IMR-90 (cell line): Measurements from ENCODE around the gene CACNG7. TPM values are rescaled to one million over a fixed set of nuclear protein-coding genes. Genes with fewer than 3 reads are reported as not detected.
A peak's percentile ranks its signal among the peaks of the same experiment; 100 is the strongest.

Experiments used
- ATAC-seq: fragments of 200-7000 bp; cut with Tn5 transposase; 2 replicates; pipeline ENCODE4 v1.9.1; 2020; ENCODE audit warnings: low read depth, mild to moderate bottlenecking, moderate library complexity
- BruUV-seq: library from RNA; stranded (reverse); fragments of 400-500 nt; replicated peaks from 2 replicates; lab custom pipeline; 2021; lab: Mats Ljungman, UMichigan
- CTCF ChIA-PET: fragments of 300-600 bp; formaldehyde crosslinking; extraction: SDS; loops from one replicate; lab custom pipeline; 2021; ENCODE audit warnings: antibody characterized with exemption; lab: Yijun Ruan, JAX
- POLR2A ChIA-PET: fragments of 300-600 bp; sonication (Branson Sonifier 250); formaldehyde crosslinking; loops from one replicate; lab custom pipeline; 2022; ENCODE audit warnings: antibody characterized with exemption; ENCODE audit not compliant: unreplicated experiment; lab: Charles Lee
- DNase-seq: peaks from one replicate; pipeline ENCODE4 v3.0.0; 2013
- H2AFZ ChIP-seq: replicated peaks from 2 replicates; pipeline ENCODE3; 2013; ENCODE audit warnings: low read length, mild to moderate bottlenecking; ENCODE audit not compliant: poor library complexity
- H2AK5ac ChIP-seq: 2 replicates; pipeline ENCODE4 v1.6.1; 2013; ENCODE audit warnings: low read depth, low read length, inconsistent platforms
- H2AK9ac ChIP-seq: replicated peaks from 2 replicates; pipeline ENCODE3; 2013; ENCODE audit warnings: mild to moderate bottlenecking, low read depth, low read length, moderate library complexity; ENCODE audit not compliant: poor library complexity
- H2BK120ac ChIP-seq: 2 replicates; pipeline ENCODE4 v1.6.1; 2013; ENCODE audit warnings: low read depth, low read length, inconsistent platforms
- H2BK15ac ChIP-seq: 3 replicates; pipeline ENCODE4 v1.6.1; 2013; ENCODE audit warnings: low read depth, low read length, inconsistent platforms
- H2BK20ac ChIP-seq: 2 replicates; pipeline ENCODE4 v1.6.1; 2013; ENCODE audit warnings: low read depth, mild to moderate bottlenecking, inconsistent platforms, low read length, moderate library complexity
- H2BK5ac ChIP-seq: 2 replicates; pipeline ENCODE4 v1.6.1; 2013; ENCODE audit warnings: mild to moderate bottlenecking, low read depth, low read length, inconsistent platforms; ENCODE audit not compliant: poor library complexity, severe bottlenecking
- H3K14ac ChIP-seq: replicated peaks from 2 replicates; pipeline ENCODE4 v1.6.1; 2013; ENCODE audit warnings: low read depth, low read length, inconsistent platforms
- H3K18ac ChIP-seq: 2 replicates; pipeline ENCODE4 v1.6.1; 2013; ENCODE audit warnings: low read depth, low read length, control low read depth
- H3K23ac ChIP-seq: 2 replicates; pipeline ENCODE4 v1.6.1; 2013; ENCODE audit warnings: low read depth, low read length, inconsistent platforms
- H3K27ac ChIP-seq: 2 replicates; pipeline ENCODE4 v1.5.1; 2013; ENCODE audit warnings: mild to moderate bottlenecking, control low read depth, low read length; ENCODE audit not compliant: insufficient read depth
- H3K27me3 ChIP-seq: 2 replicates; pipeline ENCODE4 v1.6.1; 2013; ENCODE audit warnings: low read length; ENCODE audit not compliant: control insufficient read depth, insufficient read depth
- H3K36me3 ChIP-seq: 2 replicates; pipeline ENCODE4 v1.6.1; 2013; ENCODE audit warnings: low read length, mixed read lengths; ENCODE audit not compliant: control insufficient read depth, insufficient read depth
- H3K4ac ChIP-seq: 2 replicates; pipeline ENCODE4 v1.6.1; 2013; ENCODE audit warnings: low read depth, low read length, inconsistent platforms
- H3K4me1 ChIP-seq: 2 replicates; pipeline ENCODE4 v1.6.1; 2013; ENCODE audit warnings: low read length, mixed read lengths; ENCODE audit not compliant: control insufficient read depth, insufficient read depth
- H3K4me2 ChIP-seq: 2 replicates; pipeline ENCODE4 v1.6.1; 2013; ENCODE audit warnings: low read depth, mild to moderate bottlenecking, control low read depth, low read length, moderate library complexity
- H3K4me3 ChIP-seq: 2 replicates; pipeline ENCODE4 v1.5.1; 2013; ENCODE audit warnings: low read depth, mild to moderate bottlenecking, control low read depth, low read length, moderate library complexity; ENCODE audit not compliant: insufficient read depth
- H3K56ac ChIP-seq: 2 replicates; pipeline ENCODE4 v1.6.1; 2013; ENCODE audit warnings: low read length, inconsistent platforms; ENCODE audit not compliant: insufficient read depth; ENCODE audit errors: extremely low read depth
- H3K79me1 ChIP-seq, 2 experiments: 2 replicates each; pipeline ENCODE4 v1.6.1; 2013; ENCODE audit warnings: low read length in 2 of 2, inconsistent platforms in 1 of 2, low read depth in 1 of 2
- H3K9ac ChIP-seq: 2 replicates; pipeline ENCODE4 v1.6.1; 2013; ENCODE audit warnings: low read depth, low read length, control low read depth
- H3K9me1 ChIP-seq: 2 replicates; pipeline ENCODE4 v1.6.1; 2013; ENCODE audit warnings: low read length, inconsistent platforms; ENCODE audit not compliant: insufficient read depth
- H3K9me3 ChIP-seq: 2 replicates; pipeline ENCODE4 v1.6.1; 2013; ENCODE audit warnings: low read length; ENCODE audit not compliant: control insufficient read depth, insufficient read depth
- H4K20me1 ChIP-seq: 2 replicates; pipeline ENCODE4 v1.6.1; 2013; ENCODE audit warnings: low read length, inconsistent platforms; ENCODE audit not compliant: insufficient read depth
- H4K5ac ChIP-seq: 2 replicates; pipeline ENCODE4 v1.6.1; 2013; ENCODE audit warnings: mild to moderate bottlenecking, low read depth, low read length, control low read depth
- H4K8ac ChIP-seq, 2 experiments: 2 replicates each; pipeline ENCODE4 v1.6.1; 2013; ENCODE audit warnings: low read depth in 2 of 2, low read length in 2 of 2, control low read depth in 1 of 2, inconsistent platforms in 1 of 2
- H4K91ac ChIP-seq: 2 replicates; pipeline ENCODE4 v1.6.1; 2013; ENCODE audit warnings: low read depth, low read length, inconsistent platforms; ENCODE audit not compliant: insufficient read depth
- FOS ChIP-seq: fragments of 150-350 bp; IDR thresholded peaks from 2 replicates; pipeline ENCODE4 v1.6.1; 2016; ENCODE audit warnings: low read depth, low read length
- MXI1 ChIP-seq: IDR thresholded peaks from 2 replicates; pipeline ENCODE4 v1.6.1; 2012; ENCODE audit warnings: low read depth, mild to moderate bottlenecking, low read length, moderate library complexity, borderline replicate concordance
- NFE2L2 ChIP-seq: fragments of 150-350 bp; IDR thresholded peaks from 2 replicates; pipeline ENCODE4 v1.6.1; 2016; ENCODE audit warnings: low read depth, mild to moderate bottlenecking, low read length
- WGBS, 2 experiments: methylation state at CpG; one replicate each; pipeline versions ENCODE4 v1.1.5 to v1.1.7; 2013; ENCODE audit warnings: missing lambda C conversion rate in 2 of 2; ENCODE audit not compliant: insufficient read length in 1 of 2; ENCODE audit errors: extremely low coverage in 2 of 2; 5-methylcytosine and 5-hydroxymethylcytosine counted together
- dilution Hi-C: fragments of 300-500 bp; cut with HindIII; formaldehyde crosslinking; loops from one replicate; pipeline ENCODE4 v1.14.3; 2018; ENCODE audit warnings: low sequenced_read_pairs; ENCODE audit not compliant: unreplicated experiment
- in situ Hi-C: fragments of 300-500 bp; cut with MboI; formaldehyde crosslinking; loops from 3 replicates; pipeline ENCODE4 v1.14.3; 2019; ENCODE audit warnings: low sequenced_read_pairs, inconsistent platforms, mixed read lengths
- intact Hi-C: fragments of 100-400 bp; cut with micrococcal nuclease; formaldehyde crosslinking; loops from 2 replicates; pipeline ENCODE4 v1.10.0; 2022
- polyA plus RNA-seq, 3 experiments: library from polyadenylated mRNA; depleted of rRNA; stranded (reverse); fragments of >200 nt; gene quantifications; 2 replicates each; pipeline ENCODE4 v1.2.3, GENCODE V29; 2012; ENCODE audit warnings: low replicate concordance in 1 of 3
- total RNA-seq: library from RNA; depleted of rRNA; stranded (reverse); fragments of >200 nt; gene quantifications from 2 replicates; pipeline ENCODE4 v1.2.3, GENCODE V29; 2012

The CACNG7 gene
- total and polyA plus RNA-seq, 2 of the 4 experiments (the other 2 are of a cell fraction): 0.36 to 6.7 TPM

GRCh38 chr19:53892981-53893325, 16.1 kb upstream of the CACNG7 start:
- CTCF ChIA-PET: no interaction called here

More at GRCh38 chr19:53892981-53893325, 16.1 kb upstream of the CACNG7 start:
- WGBS, 2 experiments: 80% methylated on average over 2 of the region's 8 CpGs; no CpG with 5 or more reads in 1 of the 2 experiments
- no peaks in the 10 kb centered on the region for H4K20me1 ChIP-seq
- no peak overlapping the region for H3K56ac ChIP-seq
- in situ Hi-C loops: no loop called here
- H2BK15ac ChIP-seq: no peak overlapping the region
- DNase-seq (no peak), ATAC-seq (peak; percentile 42; the same call in 1 of the 2 replicates)
- no peak overlapping the region for H2BK20ac ChIP-seq
- no peak overlapping the region for H3K4me2 ChIP-seq
- H3K18ac ChIP-seq: no peak overlapping the region
- dilution Hi-C loops: no loop called here
- H3K4ac ChIP-seq: no peak overlapping the region
- no peak overlapping the region for H2AK5ac ChIP-seq
- no peaks in the 10 kb centered on the region for H3K4me1 ChIP-seq
- peaks cover 19% of the 10 kb centered on the region for H3K27me3 ChIP-seq
- intact Hi-C loops: no loop called here
- H2AK9ac ChIP-seq: no peak overlapping the region
- no peaks in the 10 kb centered on the region for H3K36me3 ChIP-seq
- H3K14ac ChIP-seq: no peak overlapping the region
- H4K91ac ChIP-seq: no peak overlapping the region
- H3K4me3 ChIP-seq: no peak overlapping the region
- no peaks in the 10 kb centered on the region for H3K9me3 ChIP-seq
- no peak overlapping the region for H3K9ac ChIP-seq
- no peaks in the 10 kb centered on the region for H3K9me1 ChIP-seq
- no peak overlapping the region for H3K23ac ChIP-seq
- POLR2A ChIA-PET: no interaction called here
- H2BK120ac ChIP-seq: no peak overlapping the region
- no TSS peak for BruUV-seq
- TF ChIP-seq NFE2L2: no peak
- TF ChIP-seq FOS: no peak
- TF ChIP-seq MXI1: no peak
- no peak overlapping the region for H4K8ac ChIP-seq
- H2AFZ ChIP-seq: no peak overlapping the region
- no peak overlapping the region for H2BK5ac ChIP-seq
- no peaks in the 10 kb centered on the region for H3K79me1 ChIP-seq
- H3K27ac ChIP-seq: no peak overlapping the region
- H4K5ac ChIP-seq: no peak overlapping the region
